GM23338 (cell line): ENCODE data around the gene NEU2. TPM values are rescaled to one million over a fixed set of nuclear protein-coding genes. Genes with fewer than 3 reads are reported as not detected.

Source experiments
- ATAC-seq: fragments of 200-7000 bp; cut with Tn5 transposase; 3 replicates; pipeline ENCODE4 v1.9.1; 2020
- DNase-seq: peaks from one replicate; pipeline ENCODE4 v3.0.0-alpha.2; 2015; ENCODE audit warnings: low spot score
- H2AFZ ChIP-seq: fragments of 200-600 bp; sonication (generic); 2 replicates; pipeline ENCODE4 v1.8.0; 2016; ENCODE audit warnings: antibody characterized with exemption, mild to moderate bottlenecking, moderate library complexity
- H3F3A ChIP-seq: fragments of 200-600 bp; sonication (generic); replicated peaks from 2 replicates; pipeline ENCODE4 v1.8.0; 2017; ENCODE audit warnings: antibody characterized with exemption, mixed run types, low read depth
- H3K27ac ChIP-seq: fragments of 200-600 bp; sonication (generic); 2 replicates; pipeline ENCODE4 v1.6.1; 2016; ENCODE audit warnings: low read depth
- H3K27me3 ChIP-seq: fragments of 200-600 bp; sonication (generic); 2 replicates; pipeline ENCODE4 v1.8.0; 2016; ENCODE audit warnings: mild to moderate bottlenecking, mixed run types, moderate library complexity; ENCODE audit not compliant: insufficient read depth
- H3K36me3 ChIP-seq: fragments of 200-600 bp; sonication (generic); 2 replicates; pipeline ENCODE4 v1.8.0; 2016; ENCODE audit warnings: mild to moderate bottlenecking; ENCODE audit not compliant: insufficient read depth
- H3K4me1 ChIP-seq: fragments of 200-600 bp; sonication (generic); 2 replicates; pipeline ENCODE4 v1.8.0; 2016; ENCODE audit warnings: mild to moderate bottlenecking, moderate library complexity; ENCODE audit not compliant: insufficient read depth
- H3K4me2 ChIP-seq: fragments of 200-600 bp; sonication (generic); 2 replicates; pipeline ENCODE4 v1.7.1; 2017; ENCODE audit warnings: mixed run types
- H3K4me3 ChIP-seq: fragments of 200-600 bp; sonication (generic); 2 replicates; pipeline ENCODE4 v1.6.1; 2016; ENCODE audit warnings: mixed run types
- H3K79me2 ChIP-seq: fragments of 200-600 bp; sonication (generic); replicated peaks from 2 replicates; pipeline ENCODE4 v1.8.0; 2017; ENCODE audit warnings: mild to moderate bottlenecking; ENCODE audit not compliant: insufficient read depth
- H3K9me2 ChIP-seq: fragments of 200-600 bp; sonication (generic); 2 replicates; pipeline ENCODE4 v1.8.0; 2017; ENCODE audit not compliant: insufficient read depth
- H4K20me1 ChIP-seq: fragments of 200-600 bp; sonication (generic); replicated peaks from 2 replicates; pipeline ENCODE4 v1.8.0; 2017; ENCODE audit warnings: mild to moderate bottlenecking; ENCODE audit not compliant: insufficient read depth
- H3K27ac Mint-ChIP-seq: 2 replicates; pipeline ENCODE4 v1.8.0; 2020; ENCODE audit warnings: inconsistent platforms, mild to moderate bottlenecking, moderate library complexity, mixed read lengths
- H3K27me3 Mint-ChIP-seq: 3 replicates; pipeline ENCODE4 v1.8.0; 2022; ENCODE audit warnings: low read depth, mild to moderate bottlenecking, moderate library complexity, mixed read lengths, inconsistent platforms; ENCODE audit not compliant: insufficient read depth, poor library complexity
- H3K36me3 Mint-ChIP-seq: 3 replicates; pipeline ENCODE4 v1.8.0; 2021; ENCODE audit warnings: low read depth, mild to moderate bottlenecking, inconsistent platforms, moderate library complexity, mixed read lengths
- H3K4me1 Mint-ChIP-seq: 3 replicates; pipeline ENCODE4 v1.8.0; 2020; ENCODE audit warnings: mild to moderate bottlenecking, inconsistent platforms, mixed read lengths
- H3K4me3 Mint-ChIP-seq: 3 replicates; pipeline ENCODE4 v1.8.0; 2021; ENCODE audit warnings: moderate library complexity, mild to moderate bottlenecking, inconsistent platforms, mixed read lengths
- H3K9me3 Mint-ChIP-seq: 3 replicates; pipeline ENCODE4 v1.8.0; 2020; ENCODE audit warnings: moderate library complexity, mild to moderate bottlenecking, inconsistent platforms, mixed read lengths
- CREB1 ChIP-seq: fragments of 250-450 bp; sonication (Bioruptor Pico); IDR thresholded peaks from 2 replicates; pipeline ENCODE4 v1.5.0; 2020; ENCODE audit warnings: low read depth, mild to moderate bottlenecking, moderate library complexity
- CTCF ChIP-seq, 2 experiments: fragments of 200-600 bp in 1 of 2; sonication (generic) in 1 of 2; conservative IDR thresholded peaks; 2 replicates each; pipeline versions ENCODE4 v1.5.1 to v1.6.1; 2016 to 2017; ENCODE audit warnings: antibody characterized with exemption in 2 of 2, low read depth in 2 of 2, mild to moderate bottlenecking in 2 of 2, moderate library complexity in 1 of 2
- ETS1 ChIP-seq: IDR thresholded peaks from 2 replicates; pipeline ENCODE4 v1.6.1; 2016; ENCODE audit warnings: antibody characterized with exemption
- EZH2 ChIP-seq: fragments of 200-600 bp; sonication (generic); IDR thresholded peaks from one replicate; pipeline ENCODE4 v1.8.0; 2017; ENCODE audit warnings: antibody characterized with exemption, mild to moderate bottlenecking, low read depth; ENCODE audit not compliant: unreplicated experiment
- EZH2phosphoT487 ChIP-seq: fragments of 200-600 bp; sonication (generic); IDR thresholded peaks from one replicate; pipeline ENCODE4 v1.8.1; 2018; ENCODE audit warnings: antibody characterized with exemption; ENCODE audit not compliant: unreplicated experiment
- JUNB ChIP-seq: IDR thresholded peaks from one replicate; pipeline ENCODE4 v1.6.1; 2016; ENCODE audit warnings: antibody characterized with exemption; ENCODE audit not compliant: unreplicated experiment
- NANOG ChIP-seq: IDR thresholded peaks from 2 replicates; pipeline ENCODE4 v1.6.1; 2016; ENCODE audit warnings: antibody characterized with exemption, borderline replicate concordance
- POLR2AphosphoS5 ChIP-seq: IDR thresholded peaks from 2 replicates; pipeline ENCODE4 v1.6.1; 2016; ENCODE audit warnings: antibody characterized with exemption, low read depth
- REST ChIP-seq: IDR thresholded peaks from one replicate; pipeline ENCODE4 v1.6.1; 2018; ENCODE audit warnings: antibody characterized with exemption; ENCODE audit not compliant: unreplicated experiment
- STAT1 ChIP-seq: IDR thresholded peaks from one replicate; pipeline ENCODE4 v1.6.1; 2016; ENCODE audit warnings: antibody characterized with exemption; ENCODE audit not compliant: unreplicated experiment
- ZNF114 ChIP-seq: fragments of 250-450 bp; sonication (Bioruptor Pico); IDR thresholded peaks from 2 replicates; pipeline ENCODE4 v1.5.0; 2020; ENCODE audit warnings: mild to moderate bottlenecking, moderate library complexity
- ZNF331 ChIP-seq: fragments of 250-450 bp; sonication (Bioruptor Pico); IDR thresholded peaks from 2 replicates; pipeline ENCODE4 v1.5.0; 2020; ENCODE audit warnings: low read depth, mild to moderate bottlenecking, moderate library complexity
- ZNF462 ChIP-seq: fragments of 250-450 bp; sonication (Bioruptor Pico); IDR thresholded peaks from 2 replicates; pipeline ENCODE4 v1.5.0; 2020; ENCODE audit warnings: mild to moderate bottlenecking, moderate library complexity
- polyA plus RNA-seq: library from polyadenylated mRNA; unstranded; fragments of >200 nt; fragmentation: Nextera tagmentation; extraction: Ambion mirVana; gene quantifications from 2 replicates; pipeline ENCODE4 v1.2.1, GENCODE V29; 2016
- total RNA-seq: library from RNA; depleted of rRNA; stranded (reverse); fragments of >200 nt; shearing (Covaris generic); gene quantifications from 2 replicates; pipeline ENCODE4 v1.2.3, GENCODE V29; 2014

NEU2 gene
- total and polyA plus RNA-seq, 2 experiments from 2014 or later = not detected

GRCh38 chr2:233023007-233023760 is 9.3 kb upstream of the NEU2 start:
- Histone ChIP-seq H3K4me2 (no peak overlapping the region), H3K9me2 (no peaks in the 10 kb centered on the region), H3K27me3 (no peaks in the 10 kb centered on the region), H3K4me1 (no peaks in the 10 kb centered on the region), H3F3A (no peaks in the 10 kb centered on the region), H2AFZ (no peak overlapping the region), H3K4me3 (no peak overlapping the region), H3K79me2 (no peaks in the 10 kb centered on the region), H4K20me1 (no peaks in the 10 kb centered on the region), H3K27ac (no peak overlapping the region), H3K36me3 (no peaks in the 10 kb centered on the region)
- no peak for ATAC-seq
- Mint-ChIP-seq H3K9me3 (no peaks in the 10 kb centered on the region; the same call in 2 of the 3 replicates), H3K27ac (no peak overlapping the region), H3K4me1 (peaks cover 4% of the 10 kb centered on the region), H3K27me3 (peaks cover 5% of the 10 kb centered on the region), H3K36me3 (no peaks in the 10 kb centered on the region), H3K4me3 (no peak overlapping the region)
- TF ChIP-seq EZH2phosphoT487 = no peak
- TF ChIP-seq ZNF331 (CRISPR knock-in tag) = no peak
- TF ChIP-seq ETS1 = no peak
- no peak for TF ChIP-seq EZH2
- TF ChIP-seq CREB1 = no peak
- TF ChIP-seq REST = no peak
- TF ChIP-seq CTCF (conservative IDR thresholded peaks at IDR 0.05; ENCODE audit: low read depth in 2 of 2) = no peak
- no peak for TF ChIP-seq STAT1
- TF ChIP-seq ZNF462 (CRISPR knock-in tag) = no peak
- TF ChIP-seq JUNB = no peak
- no peak for TF ChIP-seq POLR2AphosphoS5
- no peak for TF ChIP-seq ZNF114
- TF ChIP-seq NANOG = no peak
- no peak for DNase-seq
